Fibroblast of mammary gland (primary cell): ENCODE measurements around the gene LAMA5.

ENCODE experiments used
- DNase-seq: peaks from one replicate; pipeline ENCODE4 v3.0.0-alpha.2; 2010; ENCODE audit warnings: low read depth
- H3K4me3 ChIP-seq: 2 replicates; pipeline ENCODE4 v1.5.1; 2011; ENCODE audit warnings: low read depth, mild to moderate bottlenecking, low read length, moderate library complexity; ENCODE audit not compliant: control insufficient read depth
- CTCF ChIP-seq: conservative IDR thresholded peaks from 2 replicates; pipeline ENCODE4 v1.5.1; 2011; ENCODE audit warnings: low read depth, low read length, inconsistent platforms; ENCODE audit not compliant: control insufficient read depth, insufficient read depth

The LAMA5 gene

DNA sequence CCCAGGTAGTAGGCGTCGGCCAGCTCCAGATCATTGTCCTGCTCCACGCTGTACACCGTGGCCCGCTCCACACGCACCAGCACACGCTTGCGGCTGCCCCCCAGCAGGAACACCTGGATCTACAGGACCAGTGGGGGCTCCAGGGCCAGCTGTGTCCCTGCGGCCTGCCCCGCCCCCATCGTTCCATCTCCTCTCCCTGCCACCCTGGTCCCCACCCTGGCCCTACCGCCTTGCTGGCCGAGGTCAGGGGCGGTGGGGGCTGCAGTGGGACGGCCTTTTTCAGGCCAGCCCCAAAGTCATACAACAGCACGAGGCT is 54.5 kb downstream of the LAMA5 start:
- DNase-seq, result no peak
- no peak overlapping the region for H3K4me3 ChIP-seq
- TF ChIP-seq CTCF, result no peak

DNA sequence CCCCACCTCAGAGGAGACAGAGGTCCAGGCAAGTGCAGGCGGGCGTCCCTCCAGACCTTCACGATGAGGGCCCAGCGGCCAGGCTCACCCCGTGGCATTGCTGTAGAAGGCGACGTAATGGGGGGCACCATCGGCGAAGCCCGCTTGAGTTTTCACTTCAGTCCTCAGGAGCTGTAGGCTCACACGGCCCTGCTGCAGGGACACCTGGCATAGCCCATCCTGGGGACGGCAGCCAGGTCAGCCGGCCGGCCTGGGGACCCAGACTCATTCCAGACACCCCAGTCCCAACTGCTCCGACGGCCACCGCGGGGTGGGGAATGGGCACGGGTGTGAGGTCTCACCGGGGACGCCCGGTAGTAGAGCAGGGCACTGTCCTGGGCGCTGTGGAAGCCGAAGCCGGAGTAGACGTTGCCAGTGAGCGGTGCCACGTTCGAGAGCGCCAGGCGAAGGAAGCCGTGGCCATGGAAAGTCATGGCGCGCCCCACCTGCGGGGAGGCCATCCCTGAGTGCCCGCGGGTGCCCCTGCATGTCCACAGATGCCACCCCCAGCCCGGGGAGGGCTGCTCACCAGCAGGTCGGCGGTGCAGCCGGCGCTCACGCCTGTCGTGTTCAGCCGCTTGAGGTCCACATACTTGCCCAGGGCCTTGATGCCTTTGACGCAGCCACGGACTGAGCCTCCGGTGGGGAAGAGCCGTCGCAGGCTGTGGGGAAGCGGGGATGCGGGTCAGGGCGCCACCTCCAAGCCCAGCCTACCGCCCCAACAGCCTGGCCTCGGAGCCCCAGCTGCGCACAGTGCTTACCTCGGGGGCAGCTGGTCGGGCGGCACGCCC is 55.1 kb downstream of the LAMA5 start:
- no peak for DNase-seq
- TF ChIP-seq CTCF, result no peak
- no peak overlapping the region for H3K4me3 ChIP-seq

GRCh38 chr20:62311150-62311549 is 56.0 kb downstream of the LAMA5 start:
- no peak for DNase-seq
- TF ChIP-seq CTCF, result no peak
- H3K4me3 ChIP-seq, result no peak overlapping the region

GRCh38 chr20:62310757-62311121 is 56.4 kb downstream of the LAMA5 start:
- H3K4me3 ChIP-seq, result no peak overlapping the region
- no peak for TF ChIP-seq CTCF
- no peak for DNase-seq

DNA sequence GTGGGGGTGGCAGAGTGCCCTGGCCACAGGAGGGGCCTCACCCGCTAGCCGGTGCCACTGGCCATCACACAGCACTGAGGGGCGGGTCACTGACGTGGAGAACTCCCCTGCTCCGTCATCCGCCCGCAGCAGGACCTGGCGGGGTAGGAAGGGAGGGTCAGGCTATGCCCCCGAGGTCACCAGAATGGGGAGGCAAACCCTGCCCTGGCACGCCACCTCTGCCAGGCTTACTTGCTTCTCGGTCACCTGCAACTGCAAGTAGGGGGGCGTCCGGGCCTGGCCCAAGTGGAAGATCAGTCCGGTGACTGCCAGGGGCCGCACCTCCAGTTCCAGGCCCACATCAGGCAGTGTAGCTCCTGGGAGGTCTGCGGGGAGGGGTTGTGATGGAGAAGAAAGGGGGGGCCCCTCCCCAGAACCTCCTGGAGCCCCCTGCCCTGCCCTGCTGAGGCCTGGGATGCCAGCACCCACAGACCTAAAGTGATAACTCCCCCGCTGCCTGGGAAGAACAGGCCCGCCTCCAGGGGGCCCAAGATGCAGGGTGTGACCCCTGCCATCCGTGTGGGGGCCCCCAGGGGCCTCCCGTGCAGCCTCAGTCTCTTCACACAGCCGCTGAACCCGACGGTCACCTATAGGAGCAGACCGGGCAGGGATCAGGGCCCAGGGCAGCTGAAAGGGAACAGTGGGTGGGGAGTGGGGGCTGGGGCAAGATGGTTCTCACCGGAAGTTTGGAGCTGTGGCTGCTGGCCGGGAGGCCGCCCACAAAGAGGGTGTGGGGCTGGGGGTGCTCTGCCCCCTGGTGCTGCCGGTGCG is 57.0 kb downstream of the LAMA5 start:
- no peak for DNase-seq
- H3K4me3 ChIP-seq, result no peak overlapping the region
- no peak for TF ChIP-seq CTCF

- DNase-seq, result no peak
- TF ChIP-seq CTCF, result no peak
- H3K4me3 ChIP-seq, result no peak overlapping the region
These were observed 57.7 kb downstream of the LAMA5 start for GRCh38 chr20:62309198-62309944.
